Psoas muscle (tissue), 8 donors: Measurements from ENCODE around the gene KLHL26. TPM values are rescaled to one million over a fixed set of nuclear protein-coding genes. Genes with fewer than 3 reads are reported as not detected.

Source experiments
- ATAC-seq, 4 donors: fragments of 200-7000 bp; cut with Tn5 transposase; one replicate each; pipeline ENCODE4 v1.9.1; 2020; ENCODE audit warnings: moderate library complexity in 3 of 4, mild to moderate bottlenecking in 2 of 4
- DNase-seq, 2 donors: peaks; one replicate each; pipeline ENCODE4 v3.0.0-alpha.2; 2020
- H3K27ac ChIP-seq: fragments of 200-600 bp; one replicate; pipeline ENCODE4 v1.8.0; 2022
- H3K27me3 ChIP-seq, 3 donors: fragments of 200-600 bp in 1 of 3; one replicate each; pipeline versions ENCODE4 v1.6.1 to v1.8.0; 2013 to 2022; ENCODE audit warnings: low read length in 2 of 3, mild to moderate bottlenecking in 2 of 3, moderate library complexity in 1 of 3; ENCODE audit not compliant: insufficient read depth in 3 of 3
- H3K36me3 ChIP-seq, 2 donors: fragments of 200-600 bp in 1 of 2; one replicate each; pipeline versions ENCODE4 v1.6.1 to v1.8.0; 2013 to 2022; ENCODE audit warnings: low read depth in 1 of 2, mild to moderate bottlenecking in 1 of 2, moderate library complexity in 1 of 2; ENCODE audit not compliant: insufficient read depth in 1 of 2
- H3K4me1 ChIP-seq: fragments of 200-600 bp; one replicate; pipeline ENCODE4 v1.8.0; 2022
- H3K4me3 ChIP-seq: fragments of 200-600 bp; one replicate; pipeline ENCODE4 v1.8.0; 2022; ENCODE audit warnings: mild to moderate bottlenecking
- H3K9me3 ChIP-seq: fragments of 200-600 bp; one replicate; pipeline ENCODE4 v1.8.0; 2022
- WGBS, 3 donors: extraction: QIAGEN DNeasy Blood & Tissue Kit; methylation state at CpG; one replicate each; pipeline versions ENCODE4 v1.1.6 to v1.1.7; 2013; 5-methylcytosine and 5-hydroxymethylcytosine counted together
- intact Hi-C, 2 donors: fragments of 100-400 bp; cut with DNase I; formaldehyde crosslinking; loops; one replicate each; pipeline versions ENCODE4 v1.11.0 to v1.14.2; 2022
- polyA plus RNA-seq, 3 donors: library from polyadenylated mRNA; stranded (reverse); fragments of 200-250 nt; gene quantifications; one replicate each; pipeline ENCODE4 v1.2.3, GENCODE V29; 2013
- total RNA-seq, 4 donors: library from RNA; stranded (reverse); fragmentation: NEBNext Ultra II Directional in 2 of 4; extraction: Animal tissue kit (Norgen Biotek cat#: 25700) in 2 of 4; gene quantifications; one replicate each; pipeline versions ENCODE4 v1.2.1 to v1.2.4, GENCODE V29; 2021 to 2023
- TF ChIP-seq, protein P1 (sequence below): fragments of 200-600 bp; IDR thresholded peaks from one replicate; pipeline ENCODE4 v1.8.0; 2022; ENCODE audit warnings: antibody characterized with exemption
- donor health status: healthy with polysubstance abuse.
- donor health status: DM: no; HTN: no; CAD: no; lungs with moderate emphysema.
- donor health status: Bipolar disorder and iron deficiency.
- donor health status: healthy.
- donor health status: DM: yes; HTN: yes; CAD: no.
- donor health status: DM: no; HTN: no; CAD: no.
- donor health status: DM: no; HTN: no; CAD: no.
- donor health status: DM: yes; HTN: yes; CAD: no.

The KLHL26 gene
- total and polyA plus RNA-seq, 7 donors: 3.1 to 9.9 (median 5.2) TPM

DNA sequence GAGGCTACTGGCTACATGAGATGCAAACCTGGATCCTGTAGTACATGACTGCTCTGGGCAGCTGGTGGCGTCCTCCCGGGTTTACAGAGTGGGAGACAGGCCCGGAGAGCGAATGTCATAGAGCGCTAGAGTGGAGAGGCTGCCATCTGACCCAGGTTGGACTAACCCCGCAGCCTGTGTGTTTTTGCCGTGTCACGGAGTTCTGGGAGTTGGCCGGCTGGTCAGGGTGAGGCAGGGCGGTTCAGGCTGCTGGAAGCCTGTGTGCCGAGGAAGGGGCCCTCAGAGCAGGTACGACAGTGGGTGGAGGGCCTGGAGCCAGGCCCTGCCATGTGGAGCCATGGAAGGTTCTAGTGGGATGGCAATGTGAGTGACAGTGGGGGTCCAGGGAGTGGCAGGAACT, 59.2 kb downstream of the KLHL26 start:
- Histone ChIP-seq H3K27ac (no peak overlapping the region), H3K4me1 (peaks cover 21% of the 10 kb centered on the region), H3K4me3 (no peak overlapping the region), H3K36me3 (no peaks in the 10 kb centered on the region), H3K9me3 (no peaks in the 10 kb centered on the region), H3K27me3 (no peaks in the 10 kb centered on the region)
- DNase-seq (no peak), ATAC-seq (no peak)
- intact Hi-C loops: no loop called here
- TF ChIP-seq, protein P1, sequence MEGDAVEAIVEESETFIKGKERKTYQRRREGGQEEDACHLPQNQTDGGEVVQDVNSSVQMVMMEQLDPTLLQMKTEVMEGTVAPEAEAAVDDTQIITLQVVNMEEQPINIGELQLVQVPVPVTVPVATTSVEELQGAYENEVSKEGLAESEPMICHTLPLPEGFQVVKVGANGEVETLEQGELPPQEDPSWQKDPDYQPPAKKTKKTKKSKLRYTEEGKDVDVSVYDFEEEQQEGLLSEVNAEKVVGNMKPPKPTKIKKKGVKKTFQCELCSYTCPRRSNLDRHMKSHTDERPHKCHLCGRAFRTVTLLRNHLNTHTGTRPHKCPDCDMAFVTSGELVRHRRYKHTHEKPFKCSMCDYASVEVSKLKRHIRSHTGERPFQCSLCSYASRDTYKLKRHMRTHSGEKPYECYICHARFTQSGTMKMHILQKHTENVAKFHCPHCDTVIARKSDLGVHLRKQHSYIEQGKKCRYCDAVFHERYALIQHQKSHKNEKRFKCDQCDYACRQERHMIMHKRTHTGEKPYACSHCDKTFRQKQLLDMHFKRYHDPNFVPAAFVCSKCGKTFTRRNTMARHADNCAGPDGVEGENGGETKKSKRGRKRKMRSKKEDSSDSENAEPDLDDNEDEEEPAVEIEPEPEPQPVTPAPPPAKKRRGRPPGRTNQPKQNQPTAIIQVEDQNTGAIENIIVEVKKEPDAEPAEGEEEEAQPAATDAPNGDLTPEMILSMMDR: no peak
- 83 to 90% (median 86%) methylated on average over 12 of the region's 12 CpGs for WGBS, 3 donors

DNA sequence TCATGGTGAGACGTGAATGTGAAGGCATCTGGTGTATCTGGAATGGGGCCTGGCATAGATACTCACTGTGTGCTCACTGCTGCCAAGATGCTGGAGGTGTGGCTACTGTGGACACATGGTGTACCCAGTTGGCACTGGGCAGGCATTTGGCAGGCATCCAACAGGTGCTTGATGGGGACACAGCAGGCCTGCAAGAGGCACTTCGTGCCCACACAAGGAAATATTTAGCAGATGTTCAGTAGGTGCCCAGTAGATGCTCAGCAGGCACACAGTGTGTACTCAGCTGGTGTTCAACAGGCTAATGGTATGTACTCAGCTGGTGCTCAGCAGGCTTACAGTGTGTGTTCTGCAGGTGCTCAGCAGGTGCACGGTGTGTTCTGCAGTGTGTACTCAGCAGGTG, 60.9 kb downstream of the KLHL26 start:
- TF ChIP-seq, protein P1: no peak
- ATAC-seq (peak in 3 of 4 donors; percentile 15 to 58 (median 35)), DNase-seq (no peak)
- Histone ChIP-seq H3K36me3 (no peaks in the 10 kb centered on the region), H3K27me3 (no peaks in the 10 kb centered on the region), H3K4me1 (peaks cover 27% of the 10 kb centered on the region), H3K27ac (no peak overlapping the region), H3K4me3 (no peak overlapping the region), H3K9me3 (no peaks in the 10 kb centered on the region)
- intact Hi-C loops: no loop called here
- WGBS, 3 donors: 47 to 73% (median 60%) methylated on average over 3 of the region's 3 CpGs

DNA sequence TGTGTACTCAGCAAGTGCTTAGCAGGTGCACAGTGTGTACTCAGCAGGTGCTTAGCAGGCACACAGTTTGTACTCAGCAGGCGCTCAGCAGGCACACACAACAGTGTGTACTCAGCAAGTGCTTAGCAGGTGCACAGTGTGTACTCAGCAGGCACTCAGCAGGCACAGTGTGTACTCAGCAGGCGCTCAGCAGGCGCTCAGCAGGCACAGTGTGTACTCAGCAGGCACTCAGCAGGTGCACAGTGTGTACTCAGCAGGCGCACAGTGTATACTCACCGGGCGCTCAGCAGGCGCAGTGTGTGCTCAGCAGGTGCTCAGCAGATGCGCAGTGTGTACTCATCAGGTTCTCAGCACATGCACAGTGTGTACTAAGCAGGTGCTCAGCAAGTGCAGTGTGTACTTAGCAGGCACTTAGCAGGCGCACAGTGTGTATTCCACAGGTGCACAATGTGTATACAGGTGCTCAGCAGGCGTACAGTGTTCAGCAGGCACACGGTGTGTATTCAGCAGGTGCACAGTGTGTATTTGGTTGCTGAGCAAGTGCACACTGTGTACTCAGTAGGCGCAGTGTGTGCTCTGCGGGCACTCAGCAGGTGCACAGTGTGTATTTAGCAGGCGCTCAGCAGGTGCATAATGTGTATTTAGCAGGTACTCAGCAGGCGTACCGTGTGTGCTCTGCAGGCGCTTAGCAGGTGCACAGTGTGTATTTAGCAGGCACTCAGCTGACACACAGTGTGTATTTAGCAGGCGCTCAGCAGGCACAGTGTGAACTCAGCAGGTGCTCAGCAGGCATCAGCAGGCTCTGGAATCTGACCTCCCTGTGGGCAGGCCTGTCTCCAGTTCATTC, 61.7 kb downstream of the KLHL26 start:
- peaks cover 27% of the 10 kb centered on the region for H3K4me1 ChIP-seq
- DNase-seq: no peak
- intact Hi-C loops: no loop called here
- TF ChIP-seq, protein P1: no peak
- H3K36me3 ChIP-seq: no peaks in the 10 kb centered on the region
- 83 to 93% (median 84%) methylated on average over 18 of the region's 18 CpGs for WGBS, 3 donors
- no peak overlapping the region for H3K27ac ChIP-seq
- ATAC-seq: peak in 3 of 4 donors; percentile 22 to 71 (median 36)
- no peak overlapping the region for H3K4me3 ChIP-seq
- H3K9me3 ChIP-seq: no peaks in the 10 kb centered on the region
- H3K27me3 ChIP-seq: no peaks in the 10 kb centered on the region

DNA sequence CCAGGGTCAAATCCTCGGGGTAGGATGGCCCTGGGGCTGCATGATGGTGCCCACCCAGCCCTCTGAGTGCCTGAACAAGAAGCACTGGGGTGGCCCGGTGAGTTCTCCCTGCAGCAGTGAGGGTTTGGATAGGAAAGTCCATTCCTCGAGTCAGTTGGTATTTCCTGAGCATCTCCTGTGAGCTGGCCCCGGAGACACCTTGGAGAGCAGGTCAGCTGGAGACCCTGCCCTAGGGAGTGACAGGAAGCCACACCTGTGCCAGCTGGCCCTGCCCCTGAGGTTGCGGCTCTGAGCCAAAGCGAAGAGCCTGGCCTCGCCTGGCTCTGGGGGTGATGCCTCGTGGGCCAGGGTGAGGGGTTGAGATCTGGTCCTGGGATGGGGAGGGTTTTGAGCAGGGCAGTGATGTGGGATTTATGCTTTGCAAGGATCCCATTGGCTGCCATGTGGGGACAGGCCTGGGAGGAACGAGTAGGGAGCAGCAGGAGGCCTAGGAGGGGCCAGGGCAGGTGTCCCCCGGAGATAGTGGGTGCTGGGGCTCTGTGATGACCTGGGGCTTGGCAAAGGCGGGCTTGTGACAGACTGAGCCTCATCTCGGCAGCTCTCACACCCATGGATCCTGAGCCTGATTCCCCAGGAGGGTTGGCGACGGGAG, 62.7 kb downstream of the KLHL26 start:
- peaks cover 27% of the 10 kb centered on the region for H3K4me1 ChIP-seq
- H3K27me3 ChIP-seq: no peaks in the 10 kb centered on the region
- H3K4me3 ChIP-seq: no peak overlapping the region
- ATAC-seq: no peak
- no peaks in the 10 kb centered on the region for H3K9me3 ChIP-seq
- H3K36me3 ChIP-seq: no peaks in the 10 kb centered on the region
- TF ChIP-seq, protein P1: no peak
- no peak overlapping the region for H3K27ac ChIP-seq
- WGBS, 3 donors: 72 to 83% (median 77%) methylated on average over 13 to 14 of the region's 14 CpGs
- intact Hi-C loops: no loop called here
- no peak for DNase-seq
